Stimulated activated CD8-positive, alpha-beta memory T cell treated with anti-CD3 and anti-CD28 coated beads, Interleukin-15, amount 100 ng/mL, for 1 hour (primary cell): ENCODE measurements around the gene NECTIN1.

Experiments
- DNase-seq: peaks from one replicate; pipeline ENCODE4 v3.0.0-alpha.2; 2020; ENCODE audit warnings: low read depth

The NECTIN1 gene

DNA sequence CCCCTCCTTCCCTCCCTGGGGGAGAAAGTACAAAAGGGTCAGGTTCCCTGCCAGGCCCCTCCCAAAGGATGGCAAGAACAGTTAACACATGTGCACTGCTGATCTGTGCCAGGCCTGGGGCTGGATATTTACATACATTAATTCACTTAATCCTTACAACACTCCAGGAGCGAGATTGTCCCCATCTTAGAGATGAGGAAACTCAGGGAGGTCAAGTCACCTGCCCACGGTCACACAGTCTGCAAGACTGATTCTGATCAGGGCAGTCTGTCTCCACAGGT lies 36.5 kb downstream of the NECTIN1 start:
- DNase-seq = no peak

DNA sequence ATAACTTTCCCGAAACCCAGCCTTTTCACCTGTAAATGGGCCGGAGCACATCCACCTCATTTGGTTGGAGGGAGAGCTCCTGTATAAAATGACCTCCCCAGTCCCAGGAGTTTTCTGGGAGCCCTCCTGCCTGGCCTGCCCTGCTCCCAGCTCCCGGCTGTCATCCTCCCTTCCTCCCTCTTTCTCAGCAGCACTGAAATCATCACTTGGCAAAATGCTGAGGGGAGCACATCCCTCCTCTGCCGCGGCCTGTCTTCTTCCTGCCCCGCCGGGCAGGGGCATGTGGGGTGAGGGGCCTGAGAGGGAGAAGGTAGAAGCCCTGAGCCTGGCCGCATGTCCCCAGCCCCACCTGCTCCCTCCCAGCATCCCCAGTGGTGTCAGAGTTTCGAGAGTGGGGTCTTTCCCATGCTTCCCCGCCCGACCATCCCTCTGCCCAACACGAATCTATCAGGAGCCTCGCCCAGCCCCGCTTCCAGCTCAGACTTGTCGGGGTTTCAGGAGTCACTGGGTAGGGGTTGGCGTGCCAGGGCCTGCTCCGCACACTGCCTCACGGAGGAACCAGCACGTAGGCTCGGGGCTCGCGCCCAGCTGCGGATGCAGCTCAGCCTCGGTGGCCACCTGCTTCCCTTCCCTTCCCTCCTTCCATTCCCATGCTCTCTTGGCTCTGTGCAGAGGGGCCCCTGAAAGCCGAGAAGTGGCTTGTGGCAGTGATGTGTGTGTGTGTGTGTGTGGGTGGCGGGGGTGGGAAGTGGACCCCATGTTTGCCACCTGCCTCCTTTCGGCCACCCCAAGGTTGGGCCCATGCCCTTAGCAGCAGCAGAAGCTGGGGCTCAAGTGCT lies 37.1 kb downstream of the NECTIN1 start:
- DNase-seq = no peak

DNA sequence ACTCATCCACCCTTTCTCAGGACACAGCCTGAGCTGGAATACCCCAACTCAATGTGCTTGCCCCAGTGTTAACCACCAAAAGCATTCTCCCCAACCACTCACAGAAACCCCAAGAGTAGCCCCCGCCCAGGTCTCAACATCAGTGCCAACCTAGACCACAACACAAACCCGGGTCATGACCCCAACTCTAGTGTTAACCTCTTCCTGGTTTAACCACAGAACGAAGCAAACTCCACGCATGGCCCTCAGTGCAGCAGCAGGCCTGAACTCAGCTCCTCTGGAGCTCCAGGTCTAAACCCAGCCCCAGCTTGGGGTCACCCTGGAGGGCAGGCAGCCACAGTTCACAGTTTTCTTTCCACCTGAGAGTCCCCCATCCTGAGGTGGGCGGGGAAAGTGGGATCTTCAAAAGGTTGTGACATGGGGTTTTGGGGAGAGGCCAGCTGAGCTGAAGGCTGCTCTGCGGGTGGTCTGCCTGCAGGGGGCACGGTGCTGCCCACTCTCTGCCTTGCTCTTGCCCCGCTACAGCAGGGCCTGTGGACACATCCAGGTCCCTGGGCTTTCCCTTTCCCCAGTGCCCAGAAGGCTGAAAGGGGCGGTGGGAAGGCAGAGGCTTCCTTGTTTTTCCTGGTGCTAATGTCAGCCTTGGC lies 37.9 kb downstream of the NECTIN1 start:
- no peak for DNase-seq

DNA sequence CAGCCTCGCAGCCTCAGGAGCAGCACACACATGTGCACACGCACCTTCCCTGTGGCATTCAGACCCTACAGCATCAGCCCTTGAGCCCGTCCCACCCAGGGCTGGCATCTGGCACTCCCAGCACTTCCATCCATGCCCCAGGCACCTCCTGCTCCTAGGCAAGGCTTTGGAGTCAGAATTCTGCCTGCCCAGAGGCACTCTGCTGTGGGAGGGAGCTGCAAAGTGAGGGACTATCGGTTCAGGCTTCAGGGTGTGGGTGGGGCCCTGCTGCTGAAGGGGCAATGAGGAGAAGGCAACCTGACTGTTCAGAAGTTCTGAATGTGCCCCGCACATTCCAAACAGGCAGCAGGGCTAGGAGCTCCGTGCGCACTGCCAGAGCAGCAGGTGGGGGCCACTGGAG lies 39.7 kb downstream of the NECTIN1 start:
- no peak for DNase-seq

DNA sequence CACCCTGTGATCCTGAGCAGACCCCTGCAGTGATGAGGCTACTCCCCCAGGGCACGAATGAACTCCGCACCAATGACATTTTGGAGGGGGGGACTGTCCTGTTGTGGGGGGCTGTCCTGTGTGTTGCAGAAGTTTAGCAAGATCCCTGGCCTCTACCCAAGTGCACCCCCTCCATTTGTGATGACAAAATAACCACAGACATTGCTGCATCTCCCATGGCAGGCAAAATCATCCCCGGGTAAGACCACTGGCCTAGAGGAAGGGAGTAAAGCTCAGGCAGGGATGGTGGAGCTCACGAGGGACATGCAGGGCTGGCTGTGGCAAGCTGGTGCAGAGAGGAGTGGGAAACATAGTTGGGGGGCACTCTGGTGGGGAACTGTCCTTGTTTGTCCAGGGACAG lies 40.6 kb downstream of the NECTIN1 start:
- DNase-seq = no peak

DNA sequence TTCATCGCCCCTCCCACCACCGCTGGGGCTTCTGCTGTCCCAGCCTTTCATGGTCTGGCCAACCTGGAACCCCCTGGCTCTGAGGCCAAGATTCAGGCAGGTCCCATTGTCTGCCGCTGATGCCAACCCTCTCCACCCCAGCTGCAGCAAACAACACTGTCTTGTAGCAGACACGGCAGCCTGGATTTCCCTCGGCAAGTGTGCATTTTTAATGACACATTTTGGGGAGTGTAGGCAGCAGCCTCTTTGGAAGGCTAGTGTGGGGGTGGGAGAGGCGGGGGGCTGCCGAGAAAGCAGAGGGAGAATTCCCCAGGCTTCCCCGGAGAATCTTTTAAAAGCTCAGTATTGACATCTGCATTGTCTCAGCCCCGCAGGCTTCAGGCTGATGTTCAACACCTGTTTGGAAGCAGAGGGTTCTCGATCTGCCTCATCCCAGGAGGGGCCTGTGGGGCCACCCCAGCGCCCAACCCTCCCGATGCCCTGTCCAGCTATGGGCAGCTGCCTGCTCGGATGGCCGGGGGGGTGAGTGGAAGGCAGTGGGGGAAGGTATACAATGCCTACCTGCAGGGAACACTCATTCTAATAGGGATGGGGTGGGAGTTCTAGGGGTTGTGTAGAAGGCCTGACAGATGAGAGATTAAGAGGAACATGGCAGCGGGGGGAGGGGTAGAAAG lies 41.5 kb downstream of the NECTIN1 start:
- no peak for DNase-seq

DNA sequence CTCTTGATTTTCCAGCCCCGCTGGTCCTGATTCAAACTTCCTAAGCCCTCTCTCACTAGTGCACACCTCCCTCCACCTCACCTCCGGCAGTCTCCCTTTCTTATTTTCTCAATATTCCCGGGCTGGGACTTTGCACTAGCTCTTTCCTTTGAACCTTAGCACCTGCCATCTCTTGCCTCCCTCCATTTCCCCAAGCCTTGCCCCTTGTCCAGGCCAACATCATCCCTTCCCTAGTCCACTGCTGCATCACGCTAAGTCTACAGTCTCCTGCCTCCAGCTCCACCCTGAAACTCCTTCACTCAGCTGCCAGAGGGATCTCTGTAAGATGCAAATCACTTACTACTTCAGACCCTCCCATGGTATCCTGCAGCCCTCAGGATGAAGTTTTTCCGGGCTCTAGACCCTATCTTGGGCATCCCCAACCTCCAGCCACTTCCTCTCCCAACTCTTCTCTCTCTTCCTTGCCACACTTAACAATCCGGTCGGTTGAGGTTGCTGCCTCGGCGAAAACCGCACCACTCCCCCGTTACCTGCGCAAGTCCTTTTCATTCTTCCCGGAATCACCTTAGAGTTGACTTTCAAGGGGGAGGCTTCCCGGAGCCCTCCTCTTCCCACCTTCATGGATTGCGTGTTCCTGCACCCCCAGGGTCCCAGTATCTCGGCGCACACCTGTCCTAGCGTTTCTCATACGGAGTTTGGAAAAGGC lies 42.7 kb downstream of the NECTIN1 start:
- no peak for DNase-seq

DNA sequence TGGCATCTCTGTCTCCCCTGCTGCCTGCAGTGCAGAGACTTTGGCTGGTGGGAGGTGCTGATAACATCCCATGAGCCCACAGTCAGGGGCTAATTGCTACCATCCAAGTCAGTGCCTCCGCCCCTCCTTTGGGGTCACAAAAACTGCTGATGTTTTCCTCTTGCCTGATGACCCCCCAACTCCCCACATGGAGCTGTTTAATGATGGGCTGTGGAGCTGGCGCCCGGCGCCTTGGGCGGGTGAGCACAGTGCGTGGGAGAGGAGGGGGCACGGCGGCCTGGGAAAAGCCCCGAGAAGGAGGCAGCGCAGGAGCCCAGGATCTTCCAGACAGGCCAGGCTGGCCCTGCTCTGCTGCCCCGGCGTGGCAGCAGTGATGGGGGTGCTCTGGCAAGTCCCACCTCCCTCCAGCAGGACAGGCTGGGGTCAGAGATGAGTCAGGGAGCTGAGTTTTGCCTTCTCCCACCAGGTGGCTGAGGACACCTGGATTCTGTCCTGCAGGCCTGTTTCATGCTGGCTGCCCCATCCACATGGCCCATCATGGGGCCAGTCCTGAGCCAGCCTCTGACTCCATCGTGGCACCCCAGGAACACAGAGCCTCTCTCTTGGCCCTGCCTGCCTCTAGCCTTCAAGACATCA lies 43.8 kb downstream of the NECTIN1 start:
- no peak for DNase-seq

DNA sequence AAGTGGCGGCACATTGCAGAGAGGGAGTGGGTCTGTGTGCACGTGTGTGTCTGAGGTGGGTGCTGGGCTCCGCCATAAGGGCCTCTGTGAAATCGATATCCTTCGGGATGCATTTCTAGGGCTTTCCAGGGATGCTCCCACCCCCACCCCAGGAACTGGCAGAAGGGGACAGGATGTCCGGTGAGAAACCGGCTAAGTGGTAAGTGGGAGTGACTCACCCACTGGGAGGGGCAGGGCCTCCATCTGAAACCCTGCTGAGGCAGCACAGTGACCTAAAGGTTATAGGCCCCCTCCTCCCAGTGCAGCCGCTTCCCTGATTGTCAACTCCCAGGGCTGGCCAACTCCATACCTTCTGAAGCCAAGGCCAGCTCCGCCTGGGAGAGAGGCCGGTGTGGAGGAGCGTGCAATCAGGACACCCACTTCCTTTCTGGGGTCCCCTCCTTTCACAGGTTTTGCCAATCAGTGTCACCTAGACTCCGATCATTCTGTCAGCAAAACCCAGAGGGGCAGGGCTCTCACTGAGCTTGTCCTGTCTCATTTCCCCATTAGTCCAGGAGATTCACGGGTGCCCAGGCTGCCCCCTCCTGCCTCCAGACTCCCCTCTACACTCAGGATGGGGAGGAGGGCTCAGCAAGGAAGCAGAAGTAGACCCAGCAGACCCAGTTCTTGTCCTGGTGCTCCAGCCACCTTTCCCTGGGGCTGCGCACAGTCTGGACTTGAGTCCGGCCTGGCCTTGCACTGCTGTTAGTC lies 44.5 kb downstream of the NECTIN1 start:
- DNase-seq = no peak

DNA sequence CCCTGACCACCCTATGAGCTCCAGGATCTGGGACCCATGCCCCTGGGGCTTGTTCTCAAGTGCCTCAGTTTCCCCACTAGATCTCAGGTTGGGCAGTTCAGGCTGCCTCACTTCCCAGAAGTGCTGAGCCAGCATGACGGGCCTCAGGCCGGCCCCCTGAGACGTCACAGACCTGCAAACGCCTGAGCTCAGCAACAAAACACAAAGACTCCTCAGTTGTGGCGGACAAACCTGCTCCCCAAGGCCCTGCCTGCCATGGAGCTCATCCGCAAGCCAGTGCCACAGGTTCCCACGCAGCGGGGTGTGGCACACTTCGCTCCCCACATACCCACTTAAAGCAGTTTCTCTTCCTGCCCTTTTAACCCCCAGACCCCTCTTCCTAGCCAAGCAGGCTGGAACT lies 45.2 kb downstream of the NECTIN1 start:
- DNase-seq = no peak

DNA sequence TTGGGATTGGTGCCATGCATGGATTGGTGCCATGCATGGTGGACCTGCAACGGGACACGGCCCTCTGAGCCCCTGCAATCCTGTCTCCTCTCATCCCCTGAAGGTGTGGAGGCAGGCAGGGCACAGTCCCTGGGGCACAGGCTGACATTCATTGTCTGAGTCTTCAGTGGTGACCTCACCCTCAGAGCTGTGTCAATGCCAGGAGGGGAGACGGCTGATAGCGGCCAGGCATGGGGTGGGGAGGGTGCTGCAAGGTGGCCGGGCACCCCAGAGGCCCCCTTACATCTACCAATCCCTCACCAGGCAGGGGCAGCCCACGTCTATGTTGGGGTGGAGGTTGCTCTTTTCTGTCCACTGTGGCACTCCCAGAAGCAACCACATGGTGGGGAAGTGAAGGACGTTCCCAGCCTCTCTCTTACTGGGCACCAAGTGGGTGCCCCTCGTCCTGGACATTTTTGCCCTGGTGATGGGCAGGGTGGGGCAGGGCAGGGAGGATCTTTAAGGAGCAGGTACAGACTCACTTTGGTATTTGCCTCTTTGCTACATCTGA lies 47.6 kb downstream of the NECTIN1 start:
- DNase-seq = no peak

DNA sequence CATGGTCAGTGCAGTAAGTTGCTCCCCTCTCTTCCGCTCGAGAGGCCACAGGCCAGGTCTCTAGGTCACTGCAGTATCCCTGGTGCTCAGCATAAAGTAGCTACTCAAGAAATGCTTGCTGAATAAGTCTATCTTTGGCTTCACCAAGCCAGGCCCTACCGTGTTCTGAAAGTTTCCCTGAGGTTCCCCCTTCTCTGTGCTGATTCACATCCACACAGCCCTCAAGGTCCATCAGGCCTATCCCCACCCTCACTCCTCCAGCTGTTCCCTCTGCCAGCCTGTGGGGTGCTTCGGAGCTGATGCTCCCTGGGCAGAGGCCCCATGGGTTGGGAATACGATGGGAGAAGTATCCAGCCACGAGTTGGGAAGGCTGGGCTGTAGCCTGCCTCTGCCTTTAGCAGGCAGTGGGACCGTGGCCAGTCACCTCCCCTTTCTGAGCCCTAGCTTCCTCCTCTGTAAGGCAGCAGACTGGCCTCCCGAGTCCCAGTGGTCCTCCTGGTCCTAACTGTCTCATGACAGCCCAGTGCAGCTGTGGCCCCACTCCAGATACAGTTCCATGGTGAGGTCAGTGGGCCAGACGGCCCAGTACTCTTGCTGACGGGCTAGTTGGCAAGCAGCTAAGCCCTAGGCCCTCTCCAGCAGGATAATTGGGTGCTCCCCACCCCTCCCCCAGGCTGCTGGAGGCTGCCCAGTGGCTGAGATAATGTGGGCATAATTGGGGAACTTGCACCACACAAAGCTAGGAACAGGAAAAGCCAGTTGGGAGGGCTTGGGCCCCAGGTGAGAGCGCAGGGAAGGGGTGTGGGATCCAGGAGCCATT lies 48.2 kb downstream of the NECTIN1 start:
- DNase-seq = no peak

DNA sequence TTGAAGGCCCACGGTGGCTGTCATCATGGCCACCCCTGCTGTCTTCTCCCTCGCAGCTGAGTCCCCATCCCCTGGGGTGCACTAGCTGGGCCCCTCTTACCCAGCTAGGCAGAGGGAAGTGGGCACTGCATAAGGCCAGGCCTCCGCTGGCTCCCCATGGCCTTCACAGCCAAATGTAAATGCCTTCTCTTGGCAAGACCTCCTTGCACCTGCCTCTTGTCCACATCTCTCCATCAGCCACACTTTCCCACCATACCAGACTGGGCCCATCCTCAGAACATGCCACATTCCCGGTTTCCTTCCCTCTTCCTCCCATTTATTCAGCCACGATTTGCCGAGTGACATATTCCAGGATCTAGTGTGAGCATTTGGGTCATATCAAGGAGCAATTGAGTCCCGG lies 49.7 kb downstream of the NECTIN1 start:
- no peak for DNase-seq

DNA sequence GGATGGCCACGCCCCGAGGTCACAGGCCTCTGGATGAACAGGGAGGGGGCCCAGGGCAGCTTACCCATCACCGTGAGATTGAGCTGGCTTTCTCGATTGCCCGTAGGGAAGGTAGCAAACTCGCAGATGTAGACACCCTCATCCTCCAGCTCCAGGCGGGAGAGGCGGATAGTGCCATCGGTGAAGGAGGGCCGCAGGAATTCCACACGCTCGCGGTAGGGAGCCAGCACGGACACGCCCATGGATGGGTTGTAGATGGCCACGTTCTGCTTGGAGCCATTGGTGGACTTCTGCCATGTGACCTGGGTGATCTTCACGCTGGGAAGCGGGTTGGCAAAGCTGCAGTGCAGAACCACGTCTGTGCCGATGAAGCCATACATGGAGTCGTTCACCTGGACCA lies 50.6 kb downstream of the NECTIN1 start:
- no peak for DNase-seq

DNA sequence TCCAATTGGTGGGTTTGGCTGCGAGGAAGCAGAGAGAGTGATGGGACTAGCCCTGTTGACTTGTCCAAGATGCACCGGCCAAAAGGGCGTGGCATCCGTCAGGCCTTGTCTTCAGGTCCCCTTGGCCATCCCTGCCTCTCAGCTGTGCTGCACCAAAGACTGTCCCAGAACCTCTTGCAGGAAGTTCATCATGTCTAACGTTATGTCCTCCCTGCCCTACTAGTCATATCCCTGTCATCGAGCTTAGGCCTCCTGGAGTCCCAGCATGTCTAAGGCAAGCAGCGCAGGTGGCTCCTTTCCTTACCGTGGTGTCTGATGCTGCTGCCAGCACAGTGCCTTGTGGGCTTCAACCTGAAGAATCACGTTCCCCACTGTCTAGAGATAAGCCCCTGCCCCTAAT lies 51.2 kb downstream of the NECTIN1 start:
- no peak for DNase-seq

DNA sequence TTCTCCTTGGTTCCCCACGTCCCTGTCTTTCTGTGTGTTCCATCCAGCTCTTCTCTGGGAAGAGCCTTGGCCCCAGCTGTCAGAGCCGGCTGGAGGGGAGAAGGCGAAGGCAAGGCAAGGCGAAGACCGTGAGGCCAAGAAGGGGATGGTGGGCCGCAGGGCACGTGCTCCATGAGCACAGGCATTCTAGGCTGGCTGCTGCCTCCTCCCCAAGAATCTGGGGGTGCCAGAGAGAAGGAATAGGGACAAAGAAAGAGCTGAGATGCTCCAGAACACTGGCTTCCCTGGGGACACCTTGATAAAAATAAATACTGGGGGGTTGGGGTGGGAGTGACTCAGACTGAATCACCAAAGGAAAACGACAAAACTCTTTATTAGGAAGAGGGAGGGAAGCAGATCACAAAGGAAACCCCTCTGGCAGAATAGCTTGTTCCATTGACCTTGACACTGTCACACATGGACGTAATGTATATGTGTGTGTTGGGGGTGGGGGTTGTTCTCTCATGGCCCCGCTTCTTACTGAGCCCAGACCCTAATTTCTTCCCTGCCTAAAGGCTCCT lies 52.5 kb downstream of the NECTIN1 start:
- no peak for DNase-seq

DNA sequence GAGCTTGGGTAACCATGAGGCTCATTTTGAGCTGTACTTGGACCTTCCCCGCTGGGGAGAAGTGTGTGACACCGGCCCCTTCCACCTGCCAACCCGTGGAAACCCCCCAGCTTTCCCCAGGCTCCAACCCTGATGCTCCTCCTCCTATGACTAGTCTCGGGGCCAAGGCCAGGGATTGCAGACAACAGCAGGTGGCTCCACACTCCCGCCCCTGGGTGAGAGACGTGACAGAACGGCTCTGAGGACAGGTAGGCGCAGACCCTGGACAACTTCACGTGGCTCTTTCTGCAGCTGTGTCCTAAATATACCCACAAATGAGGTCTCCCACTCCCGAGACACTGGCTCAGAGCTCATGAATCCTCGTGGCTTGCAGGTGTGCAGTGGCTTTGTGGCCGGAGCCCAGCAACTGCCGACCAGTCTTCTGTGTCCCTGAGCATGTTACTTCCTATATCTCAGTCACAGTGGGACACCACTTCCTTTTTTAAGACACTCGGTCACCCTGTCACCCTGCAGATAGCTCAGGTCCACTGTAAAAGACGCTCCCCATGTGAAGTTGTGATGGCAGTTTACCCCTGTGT lies 55.2 kb downstream of the NECTIN1 start:
- no peak for DNase-seq

DNA sequence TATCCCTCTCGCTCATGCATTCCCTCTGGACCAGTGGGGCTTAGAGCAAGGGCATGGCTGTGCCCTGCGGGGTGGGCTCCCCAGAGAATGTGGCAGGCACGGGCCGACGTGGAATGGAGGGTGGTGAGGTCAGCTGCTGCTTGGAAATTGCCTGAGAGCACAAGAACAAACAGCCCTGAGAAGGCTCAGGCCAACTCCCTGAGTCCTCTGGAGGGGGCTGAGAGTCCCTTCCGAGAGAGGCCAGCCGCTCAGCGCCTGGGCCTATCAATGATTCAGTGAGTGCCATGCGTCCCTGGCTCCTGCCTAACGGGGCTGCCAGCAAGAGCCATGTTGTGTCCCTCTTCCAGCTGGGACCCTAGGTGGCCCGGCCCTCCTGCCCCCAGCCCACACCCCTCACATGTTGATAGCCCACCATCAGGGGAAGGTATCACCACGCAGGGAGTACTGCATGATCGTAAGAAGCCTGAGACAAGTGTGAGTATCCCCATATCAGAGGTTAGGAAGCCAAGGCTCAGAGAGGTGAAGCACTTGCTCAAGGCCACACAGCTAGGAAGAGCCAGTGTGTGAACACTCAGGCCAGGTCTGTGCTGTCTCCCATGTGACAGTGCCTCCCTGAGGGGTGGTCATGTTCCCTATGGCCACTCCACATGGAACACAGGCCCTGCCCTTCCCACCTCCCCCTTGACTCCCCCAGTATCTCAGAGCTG lies 55.8 kb downstream of the NECTIN1 start:
- DNase-seq = no peak

DNA sequence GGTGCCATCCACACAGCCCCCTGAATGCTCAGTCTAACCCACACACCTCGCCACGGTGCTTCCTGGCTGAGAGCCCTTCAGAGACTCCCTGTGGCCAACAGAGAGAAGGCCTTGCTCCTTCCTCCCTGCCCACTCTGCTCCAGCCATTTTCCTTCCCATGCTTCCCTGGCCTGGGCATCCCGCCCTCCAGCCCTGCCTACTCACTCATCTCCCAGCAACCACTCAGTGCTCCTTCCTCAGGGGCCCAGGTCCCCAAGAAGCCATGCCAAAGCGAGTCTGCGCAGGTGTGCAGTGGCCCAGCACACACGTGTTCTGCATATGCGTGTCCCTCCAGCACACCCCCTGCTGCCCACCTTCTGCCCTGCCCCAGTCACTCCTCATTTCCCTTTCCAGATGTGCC lies 56.4 kb downstream of the NECTIN1 start:
- DNase-seq = no peak
